Smooth muscle cell (in vitro differentiated cells): ENCODE results near the gene UBE2D1. TPM values are rescaled to one million over a fixed set of nuclear protein-coding genes. Genes with fewer than 3 reads are reported as not detected.

Experiments used
- DNase-seq: peaks from one replicate; lab custom pipeline; 2025; ENCODE audit not compliant: unreplicated experiment; lab: John Stamatoyannopoulos, UW
- H2AFZ ChIP-seq: fragments of 200-600 bp; sonication (generic); 2 replicates; pipeline ENCODE4 v1.6.0; 2016; ENCODE audit warnings: antibody characterized with exemption, low read depth, mild to moderate bottlenecking
- H3F3A ChIP-seq: fragments of 200-600 bp; sonication (generic); 2 replicates; pipeline ENCODE4 v1.6.0; 2017; ENCODE audit warnings: antibody characterized with exemption, low read depth
- H3K27ac ChIP-seq: fragments of 200-600 bp; sonication (generic); 2 replicates; pipeline ENCODE4 v1.5.1; 2016; ENCODE audit warnings: low read depth, mild to moderate bottlenecking
- H3K27me3 ChIP-seq: fragments of 200-600 bp; sonication (generic); 2 replicates; pipeline ENCODE4 v1.6.1; 2016; ENCODE audit warnings: low read depth, mild to moderate bottlenecking
- H3K36me3 ChIP-seq: fragments of 200-600 bp; sonication (generic); 2 replicates; pipeline ENCODE4 v1.5.1; 2016; ENCODE audit warnings: low read depth
- H3K4me1 ChIP-seq: fragments of 200-600 bp; sonication (generic); 2 replicates; pipeline ENCODE4 v1.5.1; 2016; ENCODE audit warnings: low read depth
- H3K4me2 ChIP-seq: fragments of 200-600 bp; sonication (generic); 2 replicates; pipeline ENCODE4 v1.6.0; 2016; ENCODE audit warnings: mild to moderate bottlenecking
- H3K4me3 ChIP-seq: fragments of 200-600 bp; sonication (generic); 2 replicates; pipeline ENCODE4 v1.5.1; 2016; ENCODE audit warnings: mild to moderate bottlenecking
- H3K79me2 ChIP-seq: fragments of 200-600 bp; sonication (generic); 2 replicates; pipeline ENCODE4 v1.6.0; 2016; ENCODE audit warnings: low read depth, mild to moderate bottlenecking
- H3K9ac ChIP-seq: fragments of 200-600 bp; sonication (generic); 2 replicates; pipeline ENCODE4 v1.6.0; 2016; ENCODE audit warnings: low read depth
- H3K9me3 ChIP-seq: fragments of 200-600 bp; sonication (generic); replicated peaks from 2 replicates; pipeline ENCODE4 v1.5.1; 2016; ENCODE audit warnings: low read depth
- H4K20me1 ChIP-seq: fragments of 200-600 bp; sonication (generic); 2 replicates; pipeline ENCODE4 v1.6.0; 2016; ENCODE audit warnings: low read depth
- WGBS: methylation state at CpG from one replicate; pipeline ENCODE4 v1.1.7; 2016; ENCODE audit warnings: low lambda C conversion rate; 5-methylcytosine and 5-hydroxymethylcytosine counted together
- polyA plus RNA-seq: library from polyadenylated mRNA; unstranded; fragments of >200 nt; fragmentation: Nextera tagmentation; extraction: Ambion mirVana; gene quantifications from 2 replicates; pipeline ENCODE4 v1.2.1, GENCODE V29; 2016
- total RNA-seq: library from RNA; depleted of rRNA; stranded (reverse); fragments of >200 nt; gene quantifications from 2 replicates; pipeline ENCODE4 v1.2.3, GENCODE V29; 2014
- TF ChIP-seq, protein P1 (sequence below): fragments of 200-600 bp; sonication (generic); IDR thresholded peaks from 2 replicates; pipeline ENCODE4 v1.5.1; 2017; ENCODE audit warnings: borderline replicate concordance, mild to moderate bottlenecking, antibody characterized with exemption; ENCODE audit not compliant: insufficient read depth, poor library complexity, severe bottlenecking

UBE2D1 gene
- total and polyA plus RNA-seq, 2 experiments from 2014 or later: 19.0 to 24.5 TPM

DNA sequence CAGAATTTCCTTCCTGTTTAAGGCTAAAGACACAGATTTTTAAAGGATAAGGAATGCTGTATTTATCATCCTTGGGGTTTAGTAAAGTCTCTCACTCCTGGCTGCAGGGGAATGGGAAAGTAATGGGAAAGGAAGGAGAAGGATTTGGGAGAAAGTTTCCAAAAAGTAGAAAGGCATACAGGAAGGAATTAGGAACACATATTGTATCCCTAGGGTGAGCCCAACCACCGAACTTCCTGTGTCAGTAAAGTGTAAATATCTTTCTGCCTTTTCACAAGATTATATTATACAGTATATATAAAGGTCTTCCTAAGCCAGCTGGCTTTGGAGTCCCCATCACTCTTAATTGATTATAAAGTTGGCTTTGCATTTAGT, 12.0 kb upstream of the UBE2D1 start:
- no peak for DNase-seq
- no peak overlapping the region for H3K4me2 ChIP-seq
- H3K27ac ChIP-seq: no peak overlapping the region
- TF ChIP-seq, protein P1, sequence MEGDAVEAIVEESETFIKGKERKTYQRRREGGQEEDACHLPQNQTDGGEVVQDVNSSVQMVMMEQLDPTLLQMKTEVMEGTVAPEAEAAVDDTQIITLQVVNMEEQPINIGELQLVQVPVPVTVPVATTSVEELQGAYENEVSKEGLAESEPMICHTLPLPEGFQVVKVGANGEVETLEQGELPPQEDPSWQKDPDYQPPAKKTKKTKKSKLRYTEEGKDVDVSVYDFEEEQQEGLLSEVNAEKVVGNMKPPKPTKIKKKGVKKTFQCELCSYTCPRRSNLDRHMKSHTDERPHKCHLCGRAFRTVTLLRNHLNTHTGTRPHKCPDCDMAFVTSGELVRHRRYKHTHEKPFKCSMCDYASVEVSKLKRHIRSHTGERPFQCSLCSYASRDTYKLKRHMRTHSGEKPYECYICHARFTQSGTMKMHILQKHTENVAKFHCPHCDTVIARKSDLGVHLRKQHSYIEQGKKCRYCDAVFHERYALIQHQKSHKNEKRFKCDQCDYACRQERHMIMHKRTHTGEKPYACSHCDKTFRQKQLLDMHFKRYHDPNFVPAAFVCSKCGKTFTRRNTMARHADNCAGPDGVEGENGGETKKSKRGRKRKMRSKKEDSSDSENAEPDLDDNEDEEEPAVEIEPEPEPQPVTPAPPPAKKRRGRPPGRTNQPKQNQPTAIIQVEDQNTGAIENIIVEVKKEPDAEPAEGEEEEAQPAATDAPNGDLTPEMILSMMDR: no peak
- no peaks in the 10 kb centered on the region for H3F3A ChIP-seq
- H3K79me2 ChIP-seq: no peaks in the 10 kb centered on the region
- no peak overlapping the region for H3K4me3 ChIP-seq
- no peaks in the 10 kb centered on the region for H4K20me1 ChIP-seq
- no peaks in the 10 kb centered on the region for H3K9me3 ChIP-seq
- no peaks in the 10 kb centered on the region for H3K36me3 ChIP-seq
- no peak overlapping the region for H2AFZ ChIP-seq
- H3K9ac ChIP-seq: no peak overlapping the region
- 74% methylated on average over 1 of the region's 1 CpG for WGBS
- no peaks in the 10 kb centered on the region for H3K27me3 ChIP-seq
- peaks cover 4% of the 10 kb centered on the region for H3K4me1 ChIP-seq

DNA sequence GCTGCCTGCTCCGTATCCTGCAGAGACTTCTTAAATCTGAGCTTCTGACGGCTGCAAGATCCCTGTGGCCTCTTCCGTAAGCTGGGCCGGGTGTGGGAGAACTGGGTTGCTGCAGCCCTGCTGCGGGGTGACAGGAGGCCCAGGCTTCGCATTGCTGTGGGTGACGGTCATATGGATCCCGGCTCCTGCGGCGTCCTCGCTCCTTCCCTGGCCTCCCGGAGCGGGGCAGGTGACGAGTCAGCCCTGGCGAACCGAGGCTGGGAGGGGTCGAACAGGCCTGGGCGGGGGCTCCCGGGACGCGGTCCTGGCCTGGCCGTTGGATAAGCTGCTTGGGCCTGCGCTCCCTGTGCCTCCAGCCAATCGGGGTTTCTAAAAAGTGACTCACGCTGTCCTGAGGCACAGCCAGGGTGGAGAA, 7.8 kb upstream of the UBE2D1 start:
- no peak overlapping the region for H3K4me3 ChIP-seq
- H3K4me2 ChIP-seq: peak overlapping the region; percentile 35
- H3K9me3 ChIP-seq: no peaks in the 10 kb centered on the region
- no peak for DNase-seq
- no peak overlapping the region for H3K27ac ChIP-seq
- no peaks in the 10 kb centered on the region for H3K79me2 ChIP-seq
- no peak overlapping the region for H3K9ac ChIP-seq
- H3K4me1 ChIP-seq: no peaks in the 10 kb centered on the region
- TF ChIP-seq, protein P1: no peak
- 75% methylated on average over 25 of the region's 25 CpGs for WGBS
- no peaks in the 10 kb centered on the region for H3F3A ChIP-seq
- H4K20me1 ChIP-seq: no peaks in the 10 kb centered on the region
- no peaks in the 10 kb centered on the region for H3K27me3 ChIP-seq
- H2AFZ ChIP-seq: no peak overlapping the region
- H3K36me3 ChIP-seq: no peaks in the 10 kb centered on the region

DNA sequence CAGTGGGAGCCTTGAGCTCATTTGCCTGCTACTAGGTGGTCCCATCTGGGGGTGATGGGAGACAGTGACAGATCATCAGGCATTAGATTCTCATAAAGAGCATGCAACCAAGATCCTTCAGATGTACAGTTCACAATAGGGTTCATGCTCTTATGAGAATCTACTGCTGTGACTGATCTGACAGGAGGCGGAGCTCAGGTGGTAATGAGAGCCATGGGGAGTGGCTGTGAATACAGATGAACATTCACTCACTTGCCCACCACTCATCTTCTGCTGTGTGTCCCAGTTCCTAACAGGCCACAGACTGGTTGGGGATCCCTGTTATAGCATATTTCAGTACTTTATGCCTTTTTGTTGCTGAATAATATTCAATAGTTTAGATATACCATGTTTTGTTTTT, 6.6 kb upstream of the UBE2D1 start:
- Histone ChIP-seq H3K79me2 (no peaks in the 10 kb centered on the region), H3K9ac (no peak overlapping the region), H2AFZ (no peak overlapping the region), H3K27me3 (no peaks in the 10 kb centered on the region), H3K36me3 (no peaks in the 10 kb centered on the region), H3F3A (no peaks in the 10 kb centered on the region), H3K4me3 (no peak overlapping the region), H3K4me1 (no peaks in the 10 kb centered on the region), H3K27ac (no peak overlapping the region), H3K9me3 (no peaks in the 10 kb centered on the region), H4K20me1 (no peaks in the 10 kb centered on the region), H3K4me2 (no peak overlapping the region)
- TF ChIP-seq, protein P1: no peak
- WGBS: 100% methylated on average over 1 of the region's 1 CpG
- no peak for DNase-seq

DNA sequence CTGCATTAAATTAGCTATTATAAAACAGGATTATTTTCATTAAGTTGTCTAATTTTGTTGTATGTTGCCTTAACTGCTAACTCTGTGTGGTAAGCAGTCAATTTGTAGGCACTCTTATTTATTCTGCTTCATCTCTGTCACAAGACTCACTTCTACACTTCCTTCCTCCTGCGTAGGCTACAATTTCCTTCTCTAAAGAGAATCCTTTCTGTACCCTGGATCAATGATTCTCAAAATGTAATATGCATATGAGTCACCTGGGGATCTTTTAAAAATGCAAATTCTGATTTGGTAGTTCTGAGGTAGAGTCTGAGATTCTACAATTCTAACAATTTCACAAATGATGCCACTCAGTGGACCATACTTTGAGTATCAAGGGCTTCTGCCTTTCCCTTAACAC, 4.4 kb upstream of the UBE2D1 start:
- H3K4me1 ChIP-seq: no peaks in the 10 kb centered on the region
- no peaks in the 10 kb centered on the region for H3K36me3 ChIP-seq
- no peak overlapping the region for H3K9ac ChIP-seq
- H3K79me2 ChIP-seq: peaks cover under 1% of the 10 kb centered on the region
- TF ChIP-seq, protein P1: no peak
- no peak overlapping the region for H2AFZ ChIP-seq
- H3K27me3 ChIP-seq: no peaks in the 10 kb centered on the region
- H3K4me3 ChIP-seq: no peak overlapping the region
- no peak overlapping the region for H3K27ac ChIP-seq
- WGBS: 100% methylated on average over 1 of the region's 1 CpG
- H3K9me3 ChIP-seq: no peaks in the 10 kb centered on the region
- H3F3A ChIP-seq: no peaks in the 10 kb centered on the region
- no peak for DNase-seq
- H4K20me1 ChIP-seq: no peaks in the 10 kb centered on the region
- no peak overlapping the region for H3K4me2 ChIP-seq
